RWPE2 (cell line): Measurements from ENCODE around the gene RIMBP3C.
"Not testable (repeated sequence)": the region's sequence is repeated elsewhere in the genome, so short reads cannot be mapped to it uniquely, and the experiment has no call there.

ENCODE experiments used
- ATAC-seq: fragments of 200-7000 bp; cut with Tn5 transposase; 3 replicates; pipeline ENCODE4 v1.9.1; 2021; ENCODE audit warnings: low read depth
- DNase-seq: peaks from one replicate; pipeline ENCODE4 v3.0.0-alpha.2; 2020; ENCODE audit warnings: low spot score
- H3K27ac ChIP-seq: fragments of 450-650 bp; 2 replicates; pipeline ENCODE4 v1.5.1; 2017; ENCODE audit warnings: mild to moderate bottlenecking; ENCODE audit not compliant: poor library complexity, severe bottlenecking
- H3K27me3 ChIP-seq: fragments of 250-450 bp; sonication (Bioruptor Pico); 2 replicates; pipeline ENCODE4 v1.5.1; 2021; ENCODE audit warnings: mild to moderate bottlenecking, moderate library complexity; ENCODE audit not compliant: insufficient read depth, poor library complexity, severe bottlenecking
- H3K36me3 ChIP-seq: fragments of 250-450 bp; sonication (Bioruptor Pico); 2 replicates; pipeline ENCODE4 v1.5.1; 2020; ENCODE audit warnings: low read depth, mild to moderate bottlenecking, moderate library complexity
- H3K4me1 ChIP-seq: fragments of 250-450 bp; sonication (Bioruptor Pico); 2 replicates; pipeline ENCODE4 v1.5.1; 2021; ENCODE audit warnings: mild to moderate bottlenecking, moderate library complexity; ENCODE audit not compliant: insufficient read depth, poor library complexity, severe bottlenecking
- H3K4me3 ChIP-seq: fragments of 250-450 bp; sonication (Bioruptor Pico); 2 replicates; pipeline ENCODE4 v1.5.1; 2021; ENCODE audit warnings: mild to moderate bottlenecking, moderate library complexity; ENCODE audit not compliant: severe bottlenecking
- H3K9me3 ChIP-seq: fragments of 250-450 bp; sonication (Bioruptor Pico); 2 replicates; pipeline ENCODE4 v1.5.1; 2021; ENCODE audit warnings: mild to moderate bottlenecking, moderate library complexity; ENCODE audit not compliant: severe bottlenecking
- TF ChIP-seq, protein P1 (sequence below): fragments of 450-650 bp; IDR thresholded peaks from one replicate; pipeline ENCODE4 v1.5.1; 2017; ENCODE audit warnings: mild to moderate bottlenecking, moderate library complexity; ENCODE audit not compliant: poor library complexity, severe bottlenecking

Gene RIMBP3C

DNA sequence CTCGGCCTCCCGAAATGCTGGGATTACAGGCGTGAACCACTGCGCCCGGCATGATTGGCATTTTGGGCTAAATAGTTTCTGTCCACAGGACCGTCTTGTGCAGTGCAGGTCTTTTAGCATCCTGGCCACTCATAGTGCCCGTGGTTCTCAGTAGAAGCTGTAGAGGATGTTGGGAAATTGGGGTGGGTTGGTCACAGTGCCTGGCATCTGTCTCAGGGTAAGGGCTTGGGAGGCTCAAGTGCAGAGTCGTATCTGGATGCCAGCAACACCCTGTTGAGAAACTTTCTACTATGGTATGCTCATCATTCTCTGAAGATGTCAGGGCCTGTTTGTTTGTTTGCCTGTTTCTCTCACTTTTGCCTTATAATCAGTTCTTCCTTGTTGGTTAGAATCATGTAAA is 38.1 kb upstream of the RIMBP3C start:
- no peak overlapping the region for H3K27ac ChIP-seq
- H3K27me3 ChIP-seq: no peaks in the 10 kb centered on the region
- ATAC-seq (no peak), DNase-seq (no peak)
- H3K36me3 ChIP-seq: peaks cover 20% of the 10 kb centered on the region
- no peaks in the 10 kb centered on the region for H3K9me3 ChIP-seq
- no peaks in the 10 kb centered on the region for H3K4me1 ChIP-seq
- TF ChIP-seq, protein P1, sequence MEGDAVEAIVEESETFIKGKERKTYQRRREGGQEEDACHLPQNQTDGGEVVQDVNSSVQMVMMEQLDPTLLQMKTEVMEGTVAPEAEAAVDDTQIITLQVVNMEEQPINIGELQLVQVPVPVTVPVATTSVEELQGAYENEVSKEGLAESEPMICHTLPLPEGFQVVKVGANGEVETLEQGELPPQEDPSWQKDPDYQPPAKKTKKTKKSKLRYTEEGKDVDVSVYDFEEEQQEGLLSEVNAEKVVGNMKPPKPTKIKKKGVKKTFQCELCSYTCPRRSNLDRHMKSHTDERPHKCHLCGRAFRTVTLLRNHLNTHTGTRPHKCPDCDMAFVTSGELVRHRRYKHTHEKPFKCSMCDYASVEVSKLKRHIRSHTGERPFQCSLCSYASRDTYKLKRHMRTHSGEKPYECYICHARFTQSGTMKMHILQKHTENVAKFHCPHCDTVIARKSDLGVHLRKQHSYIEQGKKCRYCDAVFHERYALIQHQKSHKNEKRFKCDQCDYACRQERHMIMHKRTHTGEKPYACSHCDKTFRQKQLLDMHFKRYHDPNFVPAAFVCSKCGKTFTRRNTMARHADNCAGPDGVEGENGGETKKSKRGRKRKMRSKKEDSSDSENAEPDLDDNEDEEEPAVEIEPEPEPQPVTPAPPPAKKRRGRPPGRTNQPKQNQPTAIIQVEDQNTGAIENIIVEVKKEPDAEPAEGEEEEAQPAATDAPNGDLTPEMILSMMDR: no peak
- H3K4me3 ChIP-seq: no peak overlapping the region

DNA sequence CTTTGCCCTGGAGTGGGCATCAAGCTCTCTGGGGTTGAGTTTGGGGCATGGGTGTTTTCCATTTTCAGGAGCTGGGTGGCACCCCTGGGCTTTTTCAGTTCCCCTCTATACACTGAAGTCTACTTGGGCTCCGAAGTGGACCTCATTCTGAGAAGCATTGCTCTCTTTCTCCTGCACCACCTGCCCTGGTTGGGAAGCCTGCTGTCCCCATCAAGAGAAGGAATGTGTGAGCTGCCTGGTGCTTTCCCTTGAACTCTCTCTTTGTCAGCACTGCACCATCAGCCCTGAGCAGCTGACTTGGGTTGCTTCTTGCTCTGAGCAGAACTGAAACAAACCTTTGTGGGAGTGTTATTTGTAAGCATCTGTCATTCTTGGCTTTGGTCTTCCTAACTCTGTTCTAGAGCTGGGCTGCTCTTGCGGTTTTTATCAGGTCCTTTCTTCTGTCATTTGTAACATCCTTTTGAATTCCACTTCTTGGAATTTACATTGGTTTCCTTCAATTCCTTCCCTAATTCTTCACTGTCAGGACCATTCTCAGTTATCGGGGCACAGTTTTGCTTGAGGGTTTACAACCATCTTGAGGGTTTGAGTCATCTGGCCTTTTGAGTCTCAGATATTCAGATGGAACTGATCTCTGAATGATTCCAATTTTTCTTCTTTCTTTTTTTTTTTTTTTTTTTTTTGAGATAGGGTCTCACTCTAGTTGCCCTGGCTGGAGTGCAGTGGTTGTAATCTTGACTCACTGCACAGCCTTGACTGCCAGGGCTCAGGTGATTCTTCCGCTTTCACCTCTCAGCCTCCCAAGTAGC is 36.7 kb upstream of the RIMBP3C start:
- TF ChIP-seq, protein P1: no peak
- Histone ChIP-seq H3K4me3 (no peak overlapping the region), H3K36me3 (peaks cover 16% of the 10 kb centered on the region), H3K9me3 (no peaks in the 10 kb centered on the region), H3K27me3 (no peaks in the 10 kb centered on the region), H3K27ac (no peak overlapping the region), H3K4me1 (no peaks in the 10 kb centered on the region)
- DNase-seq (no peak), ATAC-seq (no peak)

DNA sequence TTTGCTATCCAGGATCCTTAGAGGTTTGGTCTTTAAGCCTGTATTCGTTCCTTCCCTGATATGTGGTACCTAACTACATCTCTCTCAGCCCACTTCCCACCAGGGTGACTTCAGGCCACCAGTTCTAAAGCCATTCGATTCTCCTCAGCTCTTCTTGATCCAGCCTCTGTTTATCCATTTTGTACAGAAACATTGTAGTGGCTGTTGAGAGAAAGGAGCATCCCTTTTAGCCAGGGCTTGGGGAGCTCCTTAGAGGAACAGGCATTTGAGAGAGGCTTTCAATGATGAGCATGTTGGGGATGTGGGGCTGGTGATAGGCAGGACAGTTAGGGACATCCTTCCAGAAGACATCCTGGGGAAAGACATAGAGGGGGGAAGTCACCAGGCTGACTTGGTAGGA is 34.1 kb upstream of the RIMBP3C start:
- no peak for ATAC-seq
- no peak overlapping the region for H3K27ac ChIP-seq
- no peaks in the 10 kb centered on the region for H3K27me3 ChIP-seq
- no peak overlapping the region for H3K4me3 ChIP-seq
- TF ChIP-seq, protein P1: no peak
- H3K36me3 ChIP-seq: peaks cover 10% of the 10 kb centered on the region; the same call in 1 of the 2 replicates
- no peak for DNase-seq
- no peaks in the 10 kb centered on the region for H3K4me1 ChIP-seq
- no peaks in the 10 kb centered on the region for H3K9me3 ChIP-seq

DNA sequence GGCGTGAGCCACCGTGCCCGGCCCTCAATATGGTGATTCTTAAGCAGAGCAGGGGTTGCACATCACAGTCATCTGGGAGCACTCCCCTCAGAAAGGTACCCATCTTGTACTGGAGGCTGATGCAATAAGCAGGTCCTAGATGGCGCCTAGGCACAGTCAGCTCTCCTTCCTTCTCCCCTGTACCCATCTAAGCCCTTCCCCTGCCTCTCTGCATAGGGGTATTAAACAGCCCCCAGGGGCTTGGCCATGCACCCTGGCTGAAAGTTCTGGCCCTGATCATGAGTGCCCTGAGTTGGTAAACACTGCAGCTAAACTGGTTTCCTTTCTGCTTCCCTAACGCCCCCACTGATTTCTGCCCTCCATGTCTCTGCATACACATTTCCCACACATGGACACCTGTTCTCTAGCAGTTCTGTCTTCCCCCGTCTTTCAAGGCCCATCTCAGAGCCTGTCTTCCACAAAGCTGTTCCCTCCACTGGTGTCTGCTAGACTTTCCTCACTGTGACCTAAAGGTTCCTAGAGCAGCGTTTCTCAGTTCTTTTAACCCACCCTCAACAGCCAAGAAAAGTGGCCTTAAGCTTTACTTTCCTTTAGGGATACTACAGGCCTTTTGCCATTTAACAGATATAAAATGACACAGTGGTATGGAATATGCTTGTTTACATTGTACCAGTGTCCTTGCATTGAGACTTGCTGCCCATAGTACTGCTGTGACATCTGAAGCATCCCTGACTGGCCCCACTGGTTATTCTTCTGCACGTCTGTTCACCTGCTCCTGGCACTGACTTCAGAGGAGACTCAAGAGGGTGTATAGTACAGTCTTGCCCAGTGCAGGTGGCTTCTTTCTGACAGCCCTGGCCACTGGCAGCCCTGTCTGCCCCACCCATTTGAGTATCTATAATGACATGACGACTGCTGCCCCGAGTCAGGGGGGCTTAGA is 31.8 kb upstream of the RIMBP3C start:
- Histone ChIP-seq H3K27ac (no peak overlapping the region), H3K36me3 (peaks cover 13% of the 10 kb centered on the region), H3K9me3 (peaks cover 4% of the 10 kb centered on the region), H3K27me3 (no peaks in the 10 kb centered on the region), H3K4me1 (no peaks in the 10 kb centered on the region), H3K4me3 (no peak overlapping the region)
- ATAC-seq (no peak), DNase-seq (no peak)
- TF ChIP-seq, protein P1: no peak

DNA sequence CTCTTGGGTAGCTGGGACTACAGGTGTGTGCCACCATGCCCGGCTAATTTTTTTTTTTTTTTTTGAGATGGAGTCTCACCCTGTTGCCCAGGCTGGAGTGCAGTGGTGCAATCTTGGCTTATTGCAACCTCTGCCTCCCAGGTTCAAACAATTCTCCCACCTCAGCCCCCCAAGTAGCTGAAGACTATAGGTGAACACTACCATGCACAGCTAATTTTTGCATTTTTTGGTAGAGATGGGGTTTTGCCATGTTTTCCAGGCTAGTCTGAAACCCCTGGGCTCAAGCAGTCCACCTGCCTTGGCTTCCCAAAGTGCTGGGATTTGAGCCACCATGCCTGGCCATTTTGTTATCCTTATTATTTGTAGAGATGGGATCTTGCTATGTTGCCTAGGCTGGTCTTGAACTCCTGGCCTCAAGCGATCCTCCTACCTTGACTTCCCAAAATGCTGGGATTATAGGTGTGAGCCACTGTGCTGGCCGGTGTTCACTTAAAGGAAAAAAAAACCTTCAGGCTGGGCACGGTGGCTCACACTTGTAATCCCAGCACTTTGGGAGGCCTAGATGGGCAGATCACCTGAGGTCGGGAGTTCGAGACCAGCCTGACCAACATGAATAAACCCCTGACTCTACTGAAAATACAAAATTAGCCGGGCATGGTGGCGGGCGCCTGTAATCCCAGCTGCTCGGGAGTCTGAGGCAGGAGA is 29.9 kb upstream of the RIMBP3C start:
- H3K36me3 ChIP-seq: peaks cover 13% of the 10 kb centered on the region
- DNase-seq, H3K9me3 ChIP-seq, H3K27me3 ChIP-seq, ATAC-seq, H3K4me3 ChIP-seq, H3K27ac ChIP-seq, H3K4me1 ChIP-seq: not testable (repeated sequence)

DNA sequence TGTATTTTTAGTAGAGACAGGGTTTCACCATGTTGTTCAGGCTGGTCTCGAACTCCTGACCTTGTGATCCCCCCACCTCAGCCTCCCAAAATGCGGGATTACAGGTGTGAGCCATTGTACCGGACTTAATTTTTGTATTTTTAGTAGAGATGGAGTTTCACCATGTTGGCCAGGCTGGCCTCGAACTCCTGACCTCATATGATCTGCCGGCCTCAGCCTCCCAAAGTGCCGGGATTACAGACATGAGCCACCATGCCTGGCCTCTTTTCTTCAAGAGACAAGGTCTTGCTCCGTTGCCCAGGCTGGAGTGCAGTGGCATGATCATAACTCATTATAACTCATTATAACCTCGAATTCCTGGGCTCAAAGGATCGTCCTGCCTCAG is 29.4 kb upstream of the RIMBP3C start:
- not testable (repeated sequence) for H3K4me1 ChIP-seq, H3K27ac ChIP-seq, H3K27me3 ChIP-seq, H3K4me3 ChIP-seq, H3K9me3 ChIP-seq, DNase-seq, ATAC-seq
- peaks cover 13% of the 10 kb centered on the region for H3K36me3 ChIP-seq
